NCI-H345 treated with DMSO at 0.1 percent for 48 hours (cell line): ENCODE results near the gene SMAD3.

Experiments
- DNase-seq: peaks from one replicate; lab custom pipeline; 2025; ENCODE audit not compliant: unreplicated experiment; lab: John Stamatoyannopoulos, UW

Gene SMAD3

DNA sequence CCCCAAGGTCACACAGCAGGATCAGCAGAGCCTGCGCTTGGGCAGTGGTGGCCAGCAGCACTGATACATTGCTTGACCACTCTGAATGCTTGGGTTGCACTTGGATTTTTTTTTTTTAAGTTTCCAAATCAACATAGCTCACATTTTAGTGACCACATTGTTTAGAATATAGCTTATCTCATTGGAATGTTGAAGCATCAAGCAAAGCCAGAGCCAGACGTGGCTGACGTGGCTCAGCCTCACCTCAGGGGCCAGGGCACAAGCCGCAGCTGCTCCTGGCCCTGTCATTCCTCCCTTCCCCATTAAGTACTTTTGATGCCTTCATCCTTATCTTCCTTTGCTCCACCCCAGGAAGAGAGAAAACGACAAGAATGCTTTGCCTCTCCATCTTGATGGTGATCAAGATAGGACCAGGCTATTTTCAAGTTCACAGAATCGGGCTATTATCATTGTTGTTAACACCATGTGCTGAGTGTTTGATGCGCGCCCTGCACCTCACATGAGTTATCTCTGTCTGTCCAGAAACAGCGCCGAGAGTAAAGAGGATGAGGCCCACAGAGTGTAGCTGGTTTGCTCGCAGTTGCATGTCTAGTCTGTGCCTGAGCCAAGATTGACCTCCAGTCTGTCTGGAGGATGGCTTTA, 113.3 kb downstream of the SMAD3 start:
- no peak for DNase-seq

DNA sequence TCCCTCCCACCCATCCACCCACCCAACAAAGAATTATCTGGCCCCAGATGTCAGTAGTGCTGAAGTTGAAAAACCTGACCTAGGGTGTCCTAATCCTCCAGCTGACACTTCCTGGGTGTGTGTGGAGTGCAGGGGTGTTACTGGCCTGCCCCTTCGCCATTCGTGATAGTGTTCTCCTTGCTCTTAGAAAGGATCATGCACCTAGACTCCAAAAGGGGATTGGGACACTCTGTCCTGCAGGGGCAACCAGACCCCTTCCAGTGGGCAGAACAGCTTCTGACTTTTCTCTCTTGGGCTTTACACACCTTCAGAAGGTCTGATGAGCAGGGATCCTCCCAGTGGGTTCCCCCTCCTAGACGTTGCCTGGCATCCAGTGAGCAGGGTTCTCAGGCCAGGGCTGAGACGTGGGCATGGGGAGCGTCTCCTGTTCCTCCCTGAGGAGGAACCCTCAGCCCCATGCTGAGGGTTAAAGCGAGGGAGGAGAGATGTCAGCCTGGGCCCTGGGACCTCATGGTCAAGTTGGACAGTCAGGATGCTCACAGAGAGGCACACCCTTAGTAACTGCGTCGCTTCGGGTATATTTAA, 114.1 kb downstream of the SMAD3 start:
- DNase-seq, result no peak

DNA sequence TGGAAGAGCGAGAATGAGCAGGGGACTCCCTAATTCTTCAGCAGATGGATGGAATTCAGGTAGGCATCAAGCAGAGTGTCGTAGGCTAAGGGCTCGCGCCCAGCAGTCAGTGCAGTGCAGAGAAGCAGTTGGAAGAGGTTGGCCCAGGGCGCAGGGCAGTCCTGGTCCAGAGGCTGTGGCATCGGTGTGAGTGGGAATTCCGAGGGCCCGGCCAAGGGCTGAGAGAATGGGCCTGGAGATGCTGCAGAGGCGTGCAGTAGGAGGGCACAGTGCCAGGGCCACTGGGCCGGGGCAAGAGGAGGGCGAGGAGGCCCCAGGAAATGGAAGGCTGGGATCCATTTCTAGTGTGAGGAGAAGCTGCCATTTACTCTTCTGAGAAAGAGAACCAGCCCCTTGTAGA, 114.6 kb downstream of the SMAD3 start:
- no peak for DNase-seq

DNA sequence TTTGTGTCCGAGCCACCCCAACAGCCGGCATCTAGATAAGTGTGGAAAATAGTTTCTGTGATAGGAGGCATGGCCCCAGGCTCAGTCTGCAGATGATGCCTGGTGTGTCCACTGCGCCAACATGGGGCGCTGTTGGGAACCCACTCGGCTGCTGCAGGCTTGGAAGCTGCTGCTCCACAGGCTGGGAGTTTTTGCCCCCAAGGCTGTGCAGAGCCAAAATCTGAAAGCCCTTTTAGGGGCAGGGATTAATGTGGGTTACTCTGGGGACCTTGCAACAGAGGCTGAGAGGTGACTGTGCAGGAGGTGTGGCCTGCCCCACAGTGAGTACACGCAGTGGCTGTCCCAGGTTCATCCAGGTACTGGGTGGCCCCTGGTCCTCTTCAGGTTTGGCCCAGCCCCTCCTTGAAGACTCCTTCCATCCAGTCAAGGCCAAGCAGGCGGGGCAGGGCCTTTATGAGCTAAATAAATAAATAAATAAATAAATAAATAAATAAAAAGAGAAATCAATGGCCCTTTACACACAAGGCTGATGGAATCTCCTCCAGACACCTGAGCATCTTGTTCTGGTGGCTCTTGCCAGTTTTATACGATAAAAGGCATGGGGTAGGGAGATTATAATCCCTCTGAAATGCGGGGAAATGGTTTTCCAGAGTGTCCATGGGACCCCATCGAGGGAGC, 115.3 kb downstream of the SMAD3 start:
- no peak for DNase-seq

DNA sequence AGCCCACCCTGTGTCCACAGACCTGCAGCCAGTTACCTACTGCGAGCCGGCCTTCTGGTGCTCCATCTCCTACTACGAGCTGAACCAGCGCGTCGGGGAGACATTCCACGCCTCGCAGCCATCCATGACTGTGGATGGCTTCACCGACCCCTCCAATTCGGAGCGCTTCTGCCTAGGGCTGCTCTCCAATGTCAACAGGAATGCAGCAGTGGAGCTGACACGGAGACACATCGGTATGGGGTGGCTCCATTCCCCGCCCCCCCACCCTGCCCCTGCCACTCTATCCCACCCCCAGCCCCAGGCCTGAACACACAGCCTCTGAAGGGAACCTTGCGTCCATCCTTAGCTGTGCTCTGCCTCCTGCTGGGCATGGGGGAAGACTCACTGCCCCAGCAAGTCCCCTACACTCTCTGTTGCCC, 115.8 kb downstream of the SMAD3 start:
- no peak for DNase-seq

DNA sequence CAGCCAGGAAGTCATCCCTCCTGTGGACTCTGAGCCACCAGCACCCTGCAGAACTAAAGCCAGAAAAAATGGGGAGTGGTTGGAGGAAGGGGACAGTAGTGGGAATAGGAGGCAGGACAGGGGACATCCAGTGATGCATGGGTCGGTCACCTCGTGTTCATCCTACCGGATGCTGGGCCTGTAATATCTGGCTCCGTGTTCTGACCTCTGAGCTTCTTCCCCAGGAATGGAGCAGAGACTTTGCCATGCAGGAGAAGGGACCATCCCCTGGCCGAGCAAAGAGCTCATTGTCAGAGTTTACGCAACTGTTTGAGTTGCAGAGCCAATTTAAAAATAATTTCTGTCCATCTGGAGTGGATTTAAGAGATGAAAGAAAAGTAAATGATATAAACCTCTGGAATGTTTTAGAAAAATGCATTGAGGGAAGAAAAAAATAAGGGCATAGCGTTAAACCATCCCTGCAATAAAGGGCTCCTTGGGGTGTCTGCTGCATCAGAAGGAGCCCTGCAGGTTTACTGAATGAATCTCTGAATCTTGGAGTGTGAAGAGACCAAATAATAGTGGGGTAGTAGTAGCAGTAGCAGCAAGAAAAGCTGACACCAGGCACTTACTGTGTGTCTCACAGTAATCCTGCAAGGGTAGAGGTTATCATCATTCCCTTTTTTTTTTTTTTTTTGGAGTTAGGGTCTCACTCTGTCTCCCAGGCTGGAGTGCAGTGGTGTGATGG, 118.2 kb downstream of the SMAD3 start:
- no peak for DNase-seq

DNA sequence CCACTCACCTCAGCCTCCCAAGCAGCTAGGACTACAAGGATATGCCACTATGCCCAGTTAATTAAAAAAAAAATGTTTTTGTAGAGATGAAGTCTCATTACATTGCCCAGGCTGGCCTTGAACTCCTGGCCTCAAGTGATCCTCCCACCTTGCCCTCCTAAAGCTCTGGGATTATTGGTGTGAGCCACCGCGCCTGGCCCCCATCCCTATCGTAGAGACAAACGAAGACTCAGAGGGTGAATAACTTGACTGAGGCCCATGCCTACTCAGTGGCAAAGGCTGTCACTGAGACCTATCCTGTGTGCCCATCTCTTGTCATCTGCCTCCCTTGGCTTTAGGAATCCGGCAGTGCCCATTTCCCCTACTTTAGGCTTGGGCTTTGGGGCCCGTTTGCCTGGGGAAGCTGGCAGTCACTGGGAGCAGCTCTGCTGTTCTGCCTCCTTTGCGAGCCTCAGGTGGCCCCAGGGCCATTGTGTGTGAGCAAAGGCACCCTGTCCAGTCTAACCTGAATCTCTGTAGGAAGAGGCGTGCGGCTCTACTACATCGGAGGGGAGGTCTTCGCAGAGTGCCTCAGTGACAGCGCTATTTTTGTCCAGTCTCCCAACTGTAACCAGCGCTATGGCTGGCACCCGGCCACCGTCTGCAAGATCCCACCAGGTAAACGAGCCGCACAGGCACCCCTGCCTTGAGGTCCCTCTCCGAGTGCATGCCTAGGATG, 119.0 kb downstream of the SMAD3 start:
- DNase-seq, result no peak

DNA sequence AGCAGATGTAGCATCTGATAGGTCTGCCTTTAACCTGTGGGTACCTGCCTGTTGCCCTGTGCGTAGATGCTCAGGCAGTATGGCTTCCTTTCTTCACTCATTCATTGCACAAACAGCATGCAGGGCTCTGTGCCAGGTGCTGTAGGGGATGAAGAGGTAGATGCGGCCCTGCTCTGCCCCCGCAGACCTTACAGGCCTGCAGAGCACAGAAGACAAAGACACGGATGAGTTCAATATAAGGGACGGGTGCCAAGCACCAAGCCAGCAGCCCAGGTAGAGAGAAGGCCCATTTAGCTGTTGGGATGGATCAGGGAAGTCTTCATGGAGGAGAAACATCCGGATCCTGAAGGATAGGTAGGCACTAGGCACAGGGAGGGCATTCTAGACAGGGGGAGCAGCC, 119.6 kb downstream of the SMAD3 start:
- DNase-seq, result no peak

DNA sequence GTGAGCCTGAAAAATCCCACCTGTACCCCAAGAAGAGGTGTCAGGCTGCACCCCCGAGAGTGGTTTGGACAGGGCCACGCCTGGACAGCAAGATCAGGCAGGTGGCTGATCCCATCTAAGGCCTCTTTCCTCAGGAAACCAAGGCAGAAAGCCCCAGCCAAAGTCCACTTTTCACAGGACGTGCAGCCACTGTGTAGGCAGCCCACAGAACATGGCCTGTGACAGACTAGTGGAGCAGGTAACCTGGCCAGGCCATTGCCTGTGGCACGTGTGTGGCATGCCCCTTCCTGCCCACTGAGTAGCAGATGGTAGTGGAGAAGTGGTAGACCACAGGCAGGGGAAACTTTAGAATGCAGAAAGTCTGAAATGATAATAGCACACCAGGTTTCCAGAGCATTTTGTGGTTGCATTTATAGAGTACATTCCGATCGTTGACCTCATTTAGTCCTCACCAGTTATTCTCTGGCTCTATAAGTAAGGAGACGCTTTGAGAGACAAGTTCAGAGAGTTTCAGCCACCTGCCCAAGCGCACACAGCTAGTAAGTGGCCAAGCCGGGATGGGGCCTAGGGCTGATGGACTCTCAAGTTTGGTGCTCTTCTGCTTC, 120.3 kb downstream of the SMAD3 start:
- DNase-seq, result no peak

DNA sequence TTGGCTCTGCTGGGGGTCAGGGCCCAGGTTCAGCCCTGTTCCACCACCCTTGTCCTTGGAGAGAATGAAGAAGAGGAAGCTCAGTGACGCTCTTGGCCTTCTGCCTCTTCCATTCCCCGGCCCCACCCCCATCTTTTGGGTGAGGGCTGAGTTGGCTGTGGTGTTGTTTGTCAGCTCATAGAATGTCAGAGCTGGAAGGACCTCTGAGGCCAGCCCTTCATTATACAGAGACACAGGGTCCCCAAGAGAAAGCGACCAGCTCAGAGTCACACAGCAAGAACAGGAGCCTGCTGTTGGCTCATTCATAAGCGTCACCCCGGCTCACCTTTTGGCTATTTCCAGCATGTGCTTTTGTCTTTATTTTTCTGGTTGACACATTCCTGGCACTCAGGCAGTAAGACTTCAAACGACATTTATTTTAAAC, 120.8 kb downstream of the SMAD3 start:
- no peak for DNase-seq

DNA sequence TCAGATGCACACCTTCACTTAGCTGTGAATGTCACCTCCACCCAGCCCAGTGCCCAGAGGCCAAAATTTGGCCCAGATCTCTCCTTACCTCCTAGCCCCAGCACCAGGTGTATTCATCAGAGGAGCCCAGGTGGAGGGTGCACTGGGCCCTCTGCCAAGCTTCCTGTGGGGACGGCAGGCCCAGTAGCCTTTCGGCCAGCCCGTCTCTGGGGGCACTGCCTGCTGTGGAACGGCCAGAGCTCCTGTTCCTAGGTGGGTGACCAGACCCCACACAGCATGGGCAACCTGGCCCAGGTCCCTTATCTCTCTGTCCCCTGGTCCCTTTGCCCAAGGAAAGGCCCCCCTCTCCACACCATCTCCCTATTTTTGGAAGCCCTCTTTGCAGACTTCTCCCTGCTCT, 121.3 kb downstream of the SMAD3 start:
- no peak for DNase-seq

DNA sequence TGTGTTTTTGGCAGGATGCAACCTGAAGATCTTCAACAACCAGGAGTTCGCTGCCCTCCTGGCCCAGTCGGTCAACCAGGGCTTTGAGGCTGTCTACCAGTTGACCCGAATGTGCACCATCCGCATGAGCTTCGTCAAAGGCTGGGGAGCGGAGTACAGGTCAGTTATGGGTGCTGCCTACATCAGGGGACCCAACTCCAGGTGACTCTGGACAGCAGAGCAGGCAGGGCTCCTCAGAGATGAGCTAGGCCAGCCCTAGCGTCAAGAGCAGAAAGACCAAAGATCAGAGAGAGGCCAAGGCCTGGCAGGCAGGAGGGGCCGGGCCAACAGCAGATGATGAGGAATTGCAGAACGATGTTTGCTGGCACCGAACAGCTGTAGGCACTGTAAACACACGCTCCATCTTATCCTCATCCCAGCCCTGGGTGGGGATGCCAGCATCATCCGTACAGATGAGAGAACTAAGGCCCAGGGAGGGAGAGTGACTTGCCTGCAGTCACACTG, 122.0 kb downstream of the SMAD3 start:
- DNase-seq, result no peak

DNA sequence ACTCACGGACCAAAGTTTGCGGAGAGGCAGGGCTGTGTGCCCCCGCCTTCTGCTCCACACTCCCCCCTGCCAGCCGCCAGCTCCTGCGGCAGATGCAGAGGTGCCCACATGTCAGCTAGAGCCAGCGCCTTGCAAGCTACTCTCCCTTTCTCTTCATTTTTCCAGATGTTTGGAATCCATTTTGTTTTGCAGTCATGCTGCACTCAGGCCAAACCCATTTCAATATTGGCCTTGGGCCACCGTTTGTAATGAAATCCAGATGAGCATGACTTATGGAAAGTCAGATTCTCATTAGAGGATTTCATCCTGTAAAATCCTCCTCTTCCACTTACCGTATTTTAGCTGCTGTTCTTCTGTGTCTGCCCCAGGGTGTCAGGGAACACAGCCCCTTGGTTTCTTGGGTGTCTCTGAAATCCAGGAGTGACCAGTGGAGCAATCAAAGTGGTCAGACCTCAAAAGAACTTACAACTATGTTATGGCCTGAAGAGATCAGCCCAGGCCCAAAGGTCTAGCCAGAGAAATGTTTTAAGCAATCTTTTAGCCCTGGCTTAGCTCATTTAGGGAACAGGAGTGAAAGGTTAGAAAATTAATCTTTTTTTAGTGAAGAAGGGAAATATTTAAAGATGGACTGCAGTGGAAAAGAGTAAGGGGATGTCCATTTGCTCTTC, 123.3 kb downstream of the SMAD3 start:
- no peak for DNase-seq

DNA sequence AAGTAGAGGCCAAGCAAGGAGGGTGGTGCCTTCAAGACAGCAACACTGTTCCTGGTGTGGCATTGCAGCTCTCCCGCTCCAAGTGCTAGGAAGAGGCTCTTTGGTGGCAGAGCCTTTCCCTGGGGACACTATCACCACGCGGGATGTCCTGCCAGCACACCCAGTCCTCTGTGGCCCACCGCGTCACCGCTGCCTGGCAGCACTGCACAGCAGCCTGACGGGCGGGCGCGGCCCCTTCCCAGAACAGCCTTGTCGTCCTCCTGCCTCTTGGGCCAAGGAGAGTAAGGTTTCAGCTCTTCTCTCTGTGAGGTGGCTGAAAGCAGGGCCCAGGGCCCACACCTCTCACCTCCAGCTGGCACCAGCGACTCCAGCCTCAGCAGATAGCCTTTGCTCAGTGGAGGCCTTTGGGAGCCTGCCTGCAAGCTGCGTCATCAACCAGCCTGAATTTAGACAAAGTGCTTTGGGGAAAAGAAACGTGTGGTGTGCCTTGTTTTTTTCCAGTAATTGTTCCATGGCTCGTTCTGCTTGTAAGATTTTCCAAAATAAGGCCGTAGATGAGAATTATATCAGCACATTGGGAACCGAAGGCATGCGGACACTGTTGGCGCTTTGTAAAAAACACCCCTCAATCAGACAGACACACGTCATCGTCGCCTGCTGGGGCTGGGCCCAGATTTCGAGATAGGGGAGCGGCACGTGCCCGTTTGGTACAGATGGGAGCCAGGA, 124.1 kb downstream of the SMAD3 start:
- no peak for DNase-seq

DNA sequence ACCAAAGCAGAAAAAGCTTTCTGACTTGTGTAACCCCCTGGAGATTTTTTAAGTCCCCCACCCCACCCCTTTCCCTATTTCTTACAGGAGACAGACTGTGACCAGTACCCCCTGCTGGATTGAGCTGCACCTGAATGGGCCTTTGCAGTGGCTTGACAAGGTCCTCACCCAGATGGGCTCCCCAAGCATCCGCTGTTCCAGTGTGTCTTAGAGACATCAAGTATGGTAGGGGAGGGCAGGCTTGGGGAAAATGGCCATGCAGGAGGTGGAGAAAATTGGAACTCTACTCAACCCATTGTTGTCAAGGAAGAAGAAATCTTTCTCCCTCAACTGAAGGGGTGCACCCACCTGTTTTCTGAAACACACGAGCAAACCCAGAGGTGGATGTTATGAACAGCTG, 124.9 kb downstream of the SMAD3 start:
- no peak for DNase-seq

DNA sequence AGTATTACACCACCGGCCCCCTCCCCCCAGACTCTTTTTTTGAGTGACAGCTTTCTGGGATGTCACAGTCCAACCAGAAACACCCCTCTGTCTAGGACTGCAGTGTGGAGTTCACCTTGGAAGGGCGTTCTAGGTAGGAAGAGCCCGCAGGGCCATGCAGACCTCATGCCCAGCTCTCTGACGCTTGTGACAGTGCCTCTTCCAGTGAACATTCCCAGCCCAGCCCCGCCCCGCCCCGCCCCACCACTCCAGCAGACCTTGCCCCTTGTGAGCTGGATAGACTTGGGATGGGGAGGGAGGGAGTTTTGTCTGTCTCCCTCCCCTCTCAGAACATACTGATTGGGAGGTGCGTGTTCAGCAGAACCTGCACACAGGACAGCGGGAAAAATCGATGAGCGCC, 125.4 kb downstream of the SMAD3 start:
- no peak for DNase-seq

DNA sequence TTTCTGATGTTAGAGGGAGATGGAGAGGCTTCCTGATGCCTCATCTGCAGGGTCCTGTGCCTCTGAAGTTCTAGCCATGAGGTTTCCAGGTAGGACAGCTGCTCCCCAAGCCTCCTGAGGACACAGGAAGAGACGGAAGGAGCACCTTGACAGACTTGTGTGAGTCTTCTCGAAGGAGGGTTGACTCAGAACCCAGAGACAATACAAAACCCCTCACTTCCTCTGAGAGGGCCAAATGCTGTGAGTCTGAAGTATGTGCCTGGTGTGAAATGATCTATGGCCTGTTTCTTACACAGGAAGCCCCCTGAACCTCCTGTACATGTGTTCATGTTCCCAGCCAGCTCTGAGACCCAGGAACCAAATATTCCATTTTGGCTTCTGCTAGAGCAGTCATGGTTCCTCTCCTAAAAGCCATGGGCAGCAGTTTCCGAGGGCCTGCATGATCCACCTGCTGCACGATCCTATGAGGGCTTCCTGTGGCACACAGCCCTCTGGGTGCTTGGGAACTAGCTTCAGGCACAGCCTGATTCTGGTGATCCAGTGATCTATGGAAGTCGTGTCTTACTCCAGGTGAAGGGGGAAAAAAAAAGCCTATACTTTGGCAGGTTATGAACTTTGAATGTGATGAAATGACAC, 126.9 kb downstream of the SMAD3 start:
- DNase-seq, result no peak

DNA sequence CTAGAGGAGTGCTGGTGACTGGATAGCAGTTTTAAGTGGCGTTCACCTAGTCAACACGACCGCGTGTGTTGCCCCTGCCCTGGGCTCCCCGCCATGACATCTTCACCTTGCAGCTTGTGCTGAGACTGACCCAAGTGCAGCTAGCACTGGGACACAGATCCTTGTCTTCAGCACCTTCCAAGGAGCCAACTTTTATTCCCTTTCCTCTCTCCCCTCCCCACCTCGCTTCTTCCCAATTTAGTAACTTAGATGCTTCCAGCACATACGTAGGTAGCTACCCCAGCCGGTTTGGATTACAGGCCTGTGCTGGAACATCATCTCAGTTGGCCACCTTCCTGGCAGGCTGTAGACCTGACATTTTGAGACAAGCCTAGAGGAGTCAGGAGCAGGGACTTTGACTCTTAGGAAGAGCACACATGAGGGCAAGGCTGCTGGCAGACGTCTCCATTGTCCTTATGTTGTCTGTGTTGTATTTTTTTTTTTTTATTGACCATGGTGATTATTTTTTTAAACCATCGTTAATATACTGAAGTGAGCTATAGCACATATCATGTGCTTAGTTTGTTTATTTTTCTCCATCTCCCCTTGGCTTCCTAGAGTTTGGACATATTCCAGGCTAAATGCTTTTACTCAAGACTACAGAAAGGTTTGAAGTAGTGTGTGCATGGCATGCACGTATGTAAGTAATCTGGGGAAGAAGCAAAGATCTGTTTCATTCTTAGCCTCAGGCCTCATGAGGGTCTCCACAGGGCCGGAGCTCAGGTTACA, 128.0 kb downstream of the SMAD3 start:
- no peak for DNase-seq
